ENCODE data around the gene IL22RA2. TPM values are rescaled to one million over a fixed set of nuclear protein-coding genes. Genes with fewer than 3 reads are reported as not detected.

Gene IL22RA2, protein sequence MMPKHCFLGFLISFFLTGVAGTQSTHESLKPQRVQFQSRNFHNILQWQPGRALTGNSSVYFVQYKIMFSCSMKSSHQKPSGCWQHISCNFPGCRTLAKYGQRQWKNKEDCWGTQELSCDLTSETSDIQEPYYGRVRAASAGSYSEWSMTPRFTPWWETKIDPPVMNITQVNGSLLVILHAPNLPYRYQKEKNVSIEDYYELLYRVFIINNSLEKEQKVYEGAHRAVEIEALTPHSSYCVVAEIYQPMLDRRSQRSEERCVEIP
- total RNA-seq (under 1 TPM in 1 of 2 donors, not detected in 1; 0.20 TPM), polyA plus RNA-seq (under 1 TPM in 1 of 2 donors, not detected in 1; 0.02 TPM)
- long read RNA-seq, donor 1, result 0 reads
- long read RNA-seq, donor 2, result 0 reads
- long read RNA-seq, donor 3, result 0 reads
- long read RNA-seq, donor 4, result 0 reads
- long read RNA-seq, donor 5, result 0 reads

DNA sequence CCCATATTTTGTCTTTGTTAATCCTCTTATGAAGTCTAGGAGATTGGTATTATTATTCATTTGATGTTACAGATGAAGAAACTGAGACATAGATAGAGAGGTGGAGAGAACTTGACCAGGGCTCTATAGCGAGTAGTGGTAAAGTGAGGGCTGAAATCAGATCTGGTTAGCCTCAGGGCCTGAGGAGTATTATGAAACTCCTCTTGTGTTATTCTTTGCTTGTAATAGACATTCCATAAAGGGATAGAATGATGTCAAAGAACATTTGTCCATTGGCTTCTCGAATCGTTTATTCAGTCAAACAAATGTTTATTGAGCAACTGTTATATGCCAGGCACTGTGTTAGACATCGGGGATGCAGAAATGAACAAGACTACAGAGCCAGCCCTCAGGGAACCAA is at the start of gene IL22RA2:
IL22RA2 (minus strand) TSS at position 144 of the 400 bp plus-strand sequence. CDS start 11,895 bp downstream, outside the sequence.
- no peak within 1 kb of the TSS for H3K9ac ChIP-seq (ENCODE audit: insufficient read depth in 1 of 2, low read length in 2 of 2)
- WGBS, 2 donors, result 95 to 99% methylated on average over 4 of the region's 4 CpGs

DNA sequence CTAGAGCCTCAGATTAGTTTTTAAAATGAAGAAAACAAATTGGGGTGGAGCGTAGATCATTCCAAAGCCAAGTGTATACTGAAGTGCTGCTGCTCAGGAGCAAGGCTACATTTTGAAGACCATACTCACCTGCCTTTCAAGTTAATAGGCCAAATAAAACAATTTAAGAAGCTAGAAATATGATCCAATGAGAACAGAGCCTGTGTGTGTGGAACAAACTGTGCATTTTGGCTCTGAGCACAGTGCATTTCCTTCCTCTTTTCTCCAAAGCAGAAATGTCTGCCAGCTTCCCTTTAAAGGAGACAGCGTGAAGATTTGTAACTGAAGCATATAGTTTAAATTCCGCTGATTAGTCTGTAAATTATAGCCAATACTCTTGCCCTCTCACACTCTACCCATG is 48.9 kb upstream of the IL22RA2 start:
- no peaks in the 10 kb centered on the region for H3K9me3 ChIP-seq (ENCODE audit: control insufficient read depth in 4 of 4, insufficient read depth in 3 of 4, low read length in 3 of 4)
- H3K9ac ChIP-seq (ENCODE audit: insufficient read depth in 1 of 2, low read length in 2 of 2), result peak overlapping the region in 1 of 2 donors; percentile 23
- peak overlapping the region; percentile 71 to 77 for H3K27ac ChIP-seq (ENCODE audit: low read depth in 1 of 2, low read length in 1 of 2)
- no peaks in the 10 kb centered on the region for H3K36me3 ChIP-seq (ENCODE audit: control insufficient read depth in 4 of 4, insufficient read depth in 4 of 4, low read length in 4 of 4)
- H3K4me3 ChIP-seq, result no peak overlapping the region
- H3K27me3 ChIP-seq (ENCODE audit: control insufficient read depth in 3 of 3, insufficient read depth in 3 of 3, low read length in 2 of 3), result no peaks in the 10 kb centered on the region
- 16 to 23% methylated on average over 3 of the region's 3 CpGs for WGBS, 2 donors
- H3K4me1 ChIP-seq (ENCODE audit: control insufficient read depth in 5 of 5, insufficient read depth in 5 of 5, low read length in 5 of 5), result peaks cover 0 to 24% (median 15%) of the 10 kb centered on the region in 5 donors
- DNase-seq (peak in 2 of 3 donors; percentile 50 to 72), ATAC-seq (ENCODE audit: insufficient read depth, low FRiP score) (no peak)
- TF ChIP-seq, protein P1, sequence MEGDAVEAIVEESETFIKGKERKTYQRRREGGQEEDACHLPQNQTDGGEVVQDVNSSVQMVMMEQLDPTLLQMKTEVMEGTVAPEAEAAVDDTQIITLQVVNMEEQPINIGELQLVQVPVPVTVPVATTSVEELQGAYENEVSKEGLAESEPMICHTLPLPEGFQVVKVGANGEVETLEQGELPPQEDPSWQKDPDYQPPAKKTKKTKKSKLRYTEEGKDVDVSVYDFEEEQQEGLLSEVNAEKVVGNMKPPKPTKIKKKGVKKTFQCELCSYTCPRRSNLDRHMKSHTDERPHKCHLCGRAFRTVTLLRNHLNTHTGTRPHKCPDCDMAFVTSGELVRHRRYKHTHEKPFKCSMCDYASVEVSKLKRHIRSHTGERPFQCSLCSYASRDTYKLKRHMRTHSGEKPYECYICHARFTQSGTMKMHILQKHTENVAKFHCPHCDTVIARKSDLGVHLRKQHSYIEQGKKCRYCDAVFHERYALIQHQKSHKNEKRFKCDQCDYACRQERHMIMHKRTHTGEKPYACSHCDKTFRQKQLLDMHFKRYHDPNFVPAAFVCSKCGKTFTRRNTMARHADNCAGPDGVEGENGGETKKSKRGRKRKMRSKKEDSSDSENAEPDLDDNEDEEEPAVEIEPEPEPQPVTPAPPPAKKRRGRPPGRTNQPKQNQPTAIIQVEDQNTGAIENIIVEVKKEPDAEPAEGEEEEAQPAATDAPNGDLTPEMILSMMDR (IDR thresholded peaks at IDR 0.05; ENCODE audit: control extremely low read depth, extremely low read depth), result no peak

More for the DNA sequence above, at the start of gene IL22RA2:
- DNase-seq (no peak), ATAC-seq (ENCODE audit: insufficient read depth, low FRiP score) (no peak)
- Histone ChIP-seq H3K4me3 (no peak within 1 kb of the TSS), H3K27ac (ENCODE audit: low read depth in 1 of 2, low read length in 1 of 2) (no peak within 1 kb of the TSS), H3K36me3 (ENCODE audit: control insufficient read depth in 4 of 4, insufficient read depth in 4 of 4, low read length in 4 of 4) (no peaks in the 10 kb centered on the region), H3K9me3 (ENCODE audit: control insufficient read depth in 4 of 4, insufficient read depth in 3 of 4, low read length in 3 of 4) (no peaks in the 10 kb centered on the region), H3K27me3 (ENCODE audit: control insufficient read depth in 3 of 3, insufficient read depth in 3 of 3, low read length in 2 of 3) (no peaks in the 10 kb centered on the region), H3K4me1 (ENCODE audit: control insufficient read depth in 5 of 5, insufficient read depth in 5 of 5, low read length in 5 of 5) (no peaks in the 10 kb centered on the region)
- TF ChIP-seq, protein P1 (IDR thresholded peaks at IDR 0.05; ENCODE audit: control extremely low read depth, extremely low read depth), result no peak

DNA sequence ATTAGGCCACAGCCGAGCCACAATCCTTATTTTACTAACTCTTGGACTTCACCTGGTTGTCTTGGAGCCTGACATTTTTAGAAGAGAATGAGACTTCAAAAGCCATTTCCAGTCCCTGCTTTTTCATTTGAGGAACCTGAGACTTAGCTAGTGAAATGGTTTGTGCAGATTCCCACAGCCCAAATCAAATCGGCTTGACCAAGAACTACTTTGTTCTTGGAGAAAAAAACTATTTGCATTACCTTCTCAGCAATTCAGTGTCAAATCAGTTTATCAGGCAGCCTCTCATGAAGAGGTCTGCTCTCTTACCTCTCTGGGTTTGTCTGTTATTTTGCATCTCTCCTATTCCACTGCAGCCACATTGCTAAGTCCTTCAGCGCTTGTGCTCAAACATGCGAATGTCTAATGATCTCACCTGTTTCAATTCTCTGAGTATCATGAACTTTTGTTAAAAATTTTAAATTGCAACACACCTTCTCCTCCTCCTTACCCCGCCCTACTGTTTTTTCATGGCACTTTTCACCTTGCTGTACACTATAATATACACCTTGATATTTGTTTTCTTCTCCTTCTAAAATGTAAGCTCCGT is 46.3 kb upstream of the IL22RA2 start:
- no peak for ATAC-seq (ENCODE audit: insufficient read depth, low FRiP score)

More for the DNA sequence above, 46.3 kb upstream of the IL22RA2 start:
- Histone ChIP-seq H3K27ac (ENCODE audit: low read depth in 1 of 2, low read length in 1 of 2) (peak overlapping the region; percentile 88 to 99), H3K9me3 (ENCODE audit: control insufficient read depth in 4 of 4, insufficient read depth in 3 of 4, low read length in 3 of 4) (no peaks in the 10 kb centered on the region), H3K9ac (ENCODE audit: insufficient read depth in 1 of 2, low read length in 2 of 2) (peak overlapping the region; percentile 84 to 94), H3K36me3 (ENCODE audit: control insufficient read depth in 4 of 4, insufficient read depth in 4 of 4, low read length in 4 of 4) (no peaks in the 10 kb centered on the region), H3K27me3 (ENCODE audit: control insufficient read depth in 3 of 3, insufficient read depth in 3 of 3, low read length in 2 of 3) (no peaks in the 10 kb centered on the region), H3K4me3 (no peak overlapping the region), H3K4me1 (ENCODE audit: control insufficient read depth in 5 of 5, insufficient read depth in 5 of 5, low read length in 5 of 5) (peaks cover 3 to 33% (median 20%) of the 10 kb centered on the region in 5 donors)
- TF ChIP-seq, protein P1 (IDR thresholded peaks at IDR 0.05; ENCODE audit: control extremely low read depth, extremely low read depth), result no peak
- WGBS, 2 donors, result 54 to 60% methylated on average over 6 of the region's 6 CpGs
- DNase-seq, result no peak

Data from lung (tissue), 16 donors.